Measurements from ENCODE around the gene ACSM2A. TPM values are rescaled to one million over a fixed set of nuclear protein-coding genes. Genes with fewer than 3 reads are reported as not detected.

The ACSM2A gene
- total and polyA plus RNA-seq, 7 donors, result 0.06 to 1.2 (median 0.49) TPM; not detected in 4

DNA sequence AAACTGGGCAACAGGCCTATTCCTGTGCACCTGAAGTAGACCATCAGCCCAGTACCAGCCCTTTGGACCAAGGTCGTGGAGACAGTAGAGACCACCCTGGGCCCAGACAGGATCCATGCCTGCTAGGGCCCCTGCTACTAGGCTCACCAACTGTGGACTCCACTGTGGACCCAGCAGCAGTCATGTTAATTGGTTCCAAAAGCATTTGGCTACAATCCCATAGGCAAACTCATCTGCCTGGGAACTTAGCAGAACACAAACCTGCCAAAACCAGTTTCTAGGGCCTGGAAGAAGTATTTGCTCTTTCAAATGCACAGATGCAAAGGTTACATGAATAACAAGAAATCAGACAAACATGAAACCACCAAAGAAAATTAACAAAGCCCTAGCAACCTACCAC lies 53.1 kb downstream of the ACSM2A start:
- DNase-seq, result no peak
- 69 to 78% methylated on average over 1 of the region's 1 CpG for WGBS, 2 donors
- no peaks in the 10 kb centered on the region for H3K27me3 ChIP-seq
- no peak for TF ChIP-seq POLR2A (IDR thresholded peaks at IDR 0.05)
- TF ChIP-seq, protein P1, sequence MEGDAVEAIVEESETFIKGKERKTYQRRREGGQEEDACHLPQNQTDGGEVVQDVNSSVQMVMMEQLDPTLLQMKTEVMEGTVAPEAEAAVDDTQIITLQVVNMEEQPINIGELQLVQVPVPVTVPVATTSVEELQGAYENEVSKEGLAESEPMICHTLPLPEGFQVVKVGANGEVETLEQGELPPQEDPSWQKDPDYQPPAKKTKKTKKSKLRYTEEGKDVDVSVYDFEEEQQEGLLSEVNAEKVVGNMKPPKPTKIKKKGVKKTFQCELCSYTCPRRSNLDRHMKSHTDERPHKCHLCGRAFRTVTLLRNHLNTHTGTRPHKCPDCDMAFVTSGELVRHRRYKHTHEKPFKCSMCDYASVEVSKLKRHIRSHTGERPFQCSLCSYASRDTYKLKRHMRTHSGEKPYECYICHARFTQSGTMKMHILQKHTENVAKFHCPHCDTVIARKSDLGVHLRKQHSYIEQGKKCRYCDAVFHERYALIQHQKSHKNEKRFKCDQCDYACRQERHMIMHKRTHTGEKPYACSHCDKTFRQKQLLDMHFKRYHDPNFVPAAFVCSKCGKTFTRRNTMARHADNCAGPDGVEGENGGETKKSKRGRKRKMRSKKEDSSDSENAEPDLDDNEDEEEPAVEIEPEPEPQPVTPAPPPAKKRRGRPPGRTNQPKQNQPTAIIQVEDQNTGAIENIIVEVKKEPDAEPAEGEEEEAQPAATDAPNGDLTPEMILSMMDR (IDR thresholded peaks at IDR 0.05), result no peak
- TF ChIP-seq POLR2AphosphoS5 (IDR thresholded peaks at IDR 0.05), result no peak
- no peak for TF ChIP-seq EP300 (IDR thresholded peaks at IDR 0.05)
- peaks cover 0 to 9% (median 0%) of the 10 kb centered on the region in 4 donors for H3K9me3 ChIP-seq
- no peaks in the 10 kb centered on the region for H3K4me1 ChIP-seq
- H3K36me3 ChIP-seq, result no peaks in the 10 kb centered on the region
- H3K4me3 ChIP-seq, result no peak overlapping the region
- H3K27ac ChIP-seq, result no peak overlapping the region
- intact Hi-C loops (cut with DNase I), result no loop called here

DNA sequence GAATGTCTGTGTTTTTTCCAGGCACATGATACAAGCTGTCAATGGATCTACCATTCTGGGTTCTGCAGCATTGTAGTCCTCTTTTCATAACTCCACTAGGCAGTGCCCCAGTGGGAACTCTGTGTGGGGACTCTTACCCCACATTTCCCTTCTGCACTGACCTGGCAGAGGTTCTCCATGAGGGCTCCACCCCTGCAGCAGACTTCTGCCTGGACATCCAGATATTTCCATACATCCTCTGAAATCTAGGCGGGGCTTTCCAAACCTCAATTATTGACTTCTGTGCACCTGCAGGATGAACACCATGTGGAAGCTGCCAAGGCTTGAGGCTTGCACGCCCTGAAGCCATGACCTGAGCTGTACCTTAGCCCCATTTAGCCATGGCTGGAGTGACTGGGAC lies 56.0 kb downstream of the ACSM2A start:
- WGBS, 2 donors, result 68 to 75% methylated on average over 2 of the region's 2 CpGs
- Histone ChIP-seq H3K27me3 (no peaks in the 10 kb centered on the region), H3K27ac (no peak overlapping the region), H3K36me3 (no peaks in the 10 kb centered on the region), H3K9me3 (peaks cover 0 to 9% (median 0%) of the 10 kb centered on the region in 4 donors), H3K4me1 (no peaks in the 10 kb centered on the region), H3K4me3 (no peak overlapping the region)
- TF ChIP-seq EP300 (IDR thresholded peaks at IDR 0.05), result no peak
- TF ChIP-seq POLR2AphosphoS5 (IDR thresholded peaks at IDR 0.05), result no peak
- TF ChIP-seq, protein P1 (IDR thresholded peaks at IDR 0.05), result no peak
- no peak for TF ChIP-seq POLR2A (IDR thresholded peaks at IDR 0.05)
- no peak for DNase-seq
- intact Hi-C loops (cut with DNase I), result no loop called here

DNA sequence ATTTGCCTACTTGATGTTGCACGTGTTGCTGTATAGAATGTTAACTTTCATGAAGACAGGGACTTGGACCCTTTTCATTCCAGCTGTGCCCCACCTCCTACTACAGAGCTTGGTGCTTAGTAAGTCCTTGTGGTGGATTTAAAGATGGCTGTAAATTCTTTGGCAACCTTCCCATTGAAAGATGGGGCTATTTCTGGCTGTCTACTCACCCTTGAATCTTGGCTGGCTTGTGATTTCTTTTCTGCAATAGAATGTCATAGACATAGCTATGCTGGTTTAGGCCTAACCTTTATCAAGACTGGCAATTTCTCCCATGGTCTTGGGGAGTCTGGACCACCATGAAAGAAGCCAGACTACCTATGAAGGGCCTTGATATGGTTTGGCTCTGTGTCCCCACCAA lies 59.0 kb downstream of the ACSM2A start:
- 61 to 66% methylated on average over 1 of the region's 1 CpG for WGBS, 2 donors
- Histone ChIP-seq H3K36me3 (no peaks in the 10 kb centered on the region), H3K4me1 (no peaks in the 10 kb centered on the region), H3K27ac (no peak overlapping the region), H3K27me3 (no peaks in the 10 kb centered on the region), H3K9me3 (peaks cover 0 to 9% (median 0%) of the 10 kb centered on the region in 4 donors), H3K4me3 (no peak overlapping the region)
- no peak for DNase-seq
- intact Hi-C loops (cut with DNase I), result no loop called here
- TF ChIP-seq EP300 (IDR thresholded peaks at IDR 0.05) (no peak), POLR2AphosphoS5 (IDR thresholded peaks at IDR 0.05) (no peak), POLR2A (IDR thresholded peaks at IDR 0.05) (no peak)

DNA sequence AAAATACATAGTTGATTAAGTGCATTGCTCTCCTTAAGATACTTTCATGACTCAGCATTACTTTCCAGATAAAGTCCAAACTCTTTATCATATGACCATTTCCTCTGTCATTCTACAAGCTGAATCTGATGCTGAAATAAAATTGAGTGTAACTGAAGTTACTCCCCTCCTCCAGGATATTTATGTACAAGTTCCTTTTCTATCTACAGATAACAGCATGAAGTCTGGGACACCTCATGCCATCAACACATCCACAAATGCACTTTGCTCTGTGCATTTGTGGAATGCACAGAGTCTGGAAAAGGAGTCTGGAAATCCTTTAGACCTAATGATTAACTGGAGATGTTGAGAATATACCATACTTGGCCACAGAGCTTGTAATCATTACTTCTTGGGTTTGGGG lies 64.4 kb downstream of the ACSM2A start:
- Histone ChIP-seq H3K27me3 (no peaks in the 10 kb centered on the region), H3K9me3 (no peaks in the 10 kb centered on the region), H3K4me3 (no peak overlapping the region), H3K4me1 (no peaks in the 10 kb centered on the region), H3K27ac (no peak overlapping the region), H3K36me3 (no peaks in the 10 kb centered on the region)
- intact Hi-C loops (cut with DNase I), result no loop called here
- no peak for DNase-seq
- TF ChIP-seq POLR2A (IDR thresholded peaks at IDR 0.05) (no peak), POLR2AphosphoS5 (IDR thresholded peaks at IDR 0.05) (no peak), EP300 (IDR thresholded peaks at IDR 0.05) (no peak)
- TF ChIP-seq, protein P1 (IDR thresholded peaks at IDR 0.05), result no peak

DNA sequence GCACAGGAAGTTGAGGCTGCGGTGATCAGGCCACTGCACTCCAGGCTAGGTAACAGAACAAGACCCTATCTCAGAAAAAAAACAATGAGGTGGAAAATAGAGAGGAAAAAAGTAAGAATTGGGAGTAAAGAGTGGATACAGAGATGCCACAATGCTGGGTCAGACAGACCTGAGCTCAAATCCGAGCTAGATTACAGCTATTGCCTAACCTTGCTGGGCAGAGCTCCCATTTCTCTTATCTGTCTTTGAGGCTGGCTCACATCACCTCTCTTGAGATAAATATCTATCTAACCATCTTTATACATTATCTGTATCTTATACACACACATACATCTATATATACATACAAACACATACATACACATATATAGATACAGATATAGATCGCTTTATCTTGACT lies 65.8 kb downstream of the ACSM2A start:
- Histone ChIP-seq H3K4me1 (no peaks in the 10 kb centered on the region), H3K36me3 (no peaks in the 10 kb centered on the region), H3K27ac (no peak overlapping the region), H3K9me3 (no peaks in the 10 kb centered on the region), H3K4me3 (no peak overlapping the region), H3K27me3 (no peaks in the 10 kb centered on the region)
- no peak for DNase-seq
- WGBS, 2 donors, result 62 to 73% methylated on average over 3 of the region's 3 CpGs
- TF ChIP-seq, protein P1 (IDR thresholded peaks at IDR 0.05), result no peak
- TF ChIP-seq POLR2A (IDR thresholded peaks at IDR 0.05) (no peak), POLR2AphosphoS5 (IDR thresholded peaks at IDR 0.05) (no peak), EP300 (IDR thresholded peaks at IDR 0.05) (no peak)
- intact Hi-C loops (cut with DNase I), result no loop called here
